HCT116 (cell line): ENCODE data around the gene CHN1. TPM values are rescaled to one million over a fixed set of nuclear protein-coding genes. Genes with fewer than 3 reads are reported as not detected.

ENCODE experiments used
- ATAC-seq: fragments of 200-7000 bp; cut with Tn5 transposase; 2 replicates; pipeline ENCODE4 v1.9.1; 2020; ENCODE audit warnings: mild to moderate bottlenecking, moderate library complexity
- BruUV-seq: library from RNA; stranded (reverse); fragments of 400-500 nt; replicated peaks from 2 replicates; lab custom pipeline; 2021; lab: Mats Ljungman, UMichigan
- CTCF ChIA-PET: fragments of 300-600 bp; sonication (Branson Sonifier 250); formaldehyde crosslinking; loops from one replicate; lab custom pipeline; 2021; ENCODE audit warnings: antibody characterized with exemption; lab: Charles Lee
- POLR2A ChIA-PET: fragments of 300-600, 350-600 bp; sonication (Branson Sonifier 250); formaldehyde crosslinking; loops from one replicate; lab custom pipeline; 2021; ENCODE audit warnings: antibody characterized with exemption; lab: Charles Lee
- RAD21 ChIA-PET, 2 experiments: fragments of 300-600 bp; sonication (Branson Sonifier 250); formaldehyde crosslinking; loops; one replicate each; lab custom pipeline; 2023; ENCODE audit warnings: low total read pairs in 2 of 2; ENCODE audit not compliant: uncharacterized antibody in 2 of 2, unreplicated experiment in 2 of 2, low non-redundant PET in 1 of 2; lab: Charles Lee
- DNase-seq: peaks from one replicate; pipeline ENCODE4 v3.0.0-alpha.2; 2010; ENCODE audit warnings: low read depth, low spot score
- H2AFZ ChIP-seq: fragments of 200-600 bp; shearing (Covaris generic), sonication (generic); 2 replicates; pipeline ENCODE4 v1.6.1; 2017; ENCODE audit warnings: low read depth, mixed run types, mixed read lengths, antibody characterized with exemption, low read length; ENCODE audit not compliant: poor library complexity, severe bottlenecking
- H3K27ac ChIP-seq: 2 replicates; pipeline ENCODE4 v1.5.1; 2012; ENCODE audit warnings: low read depth, low read length
- H3K27me3 ChIP-seq: fragments of 200-600 bp; sonication (generic); 2 replicates; pipeline ENCODE4 v1.6.1; 2016; ENCODE audit warnings: mixed run types, low read length, mixed read lengths; ENCODE audit not compliant: insufficient read depth
- H3K36me3 ChIP-seq, 2 experiments: fragments of 200-500 bp in 1 of 2; fragments of 200-600 bp in 1 of 2; sonication (Bioruptor generic) in 1 of 2; sonication (generic) in 1 of 2; 2 replicates each; pipeline versions ENCODE4 v1.5.1 to v1.6.1; 2014 to 2016; ENCODE audit warnings: low read length in 2 of 2, inconsistent platforms in 1 of 2, mixed read lengths in 1 of 2, mixed run types in 1 of 2; ENCODE audit not compliant: insufficient read depth in 2 of 2, control insufficient read depth in 1 of 2
- H3K4me1 ChIP-seq, 2 experiments: fragments of 200-600 bp in 1 of 2; sonication (generic) in 1 of 2; 2 replicates each; pipeline versions ENCODE4 v1.5.1 to v1.6.1; 2012 to 2017; ENCODE audit warnings: low read length in 2 of 2, inconsistent platforms in 1 of 2, mild to moderate bottlenecking in 1 of 2, mixed read lengths in 1 of 2, mixed run types in 1 of 2, moderate library complexity in 1 of 2; ENCODE audit not compliant: insufficient read depth in 2 of 2, control insufficient read depth in 1 of 2
- H3K4me2 ChIP-seq: fragments of 200-600 bp; sonication (generic); 2 replicates; pipeline ENCODE4 v1.6.1; 2017; ENCODE audit warnings: mixed run types, low read length, mixed read lengths
- H3K4me3 ChIP-seq, 2 experiments: fragments of 200-600 bp in 1 of 2; sonication (generic) in 1 of 2; replicated peaks in 1 of 2; 2 replicates each; pipeline ENCODE4 v1.5.1; 2011 to 2016; ENCODE audit warnings: low read length in 2 of 2, control low read depth in 1 of 2, low read depth in 1 of 2, mild to moderate bottlenecking in 1 of 2, mixed read lengths in 1 of 2, mixed run types in 1 of 2
- H3K79me2 ChIP-seq: fragments of 200-600 bp; sonication (generic); 2 replicates; pipeline ENCODE4 v1.6.1; 2017; ENCODE audit warnings: mild to moderate bottlenecking, mixed run types, low read length, moderate library complexity, mixed read lengths; ENCODE audit not compliant: insufficient read depth
- H3K9ac ChIP-seq: fragments of 200-600 bp; sonication (generic); 2 replicates; pipeline ENCODE4 v1.6.1; 2016; ENCODE audit warnings: low read length, mixed read lengths
- H3K9me2 ChIP-seq: fragments of 200-600 bp; sonication (generic), shearing (Covaris generic); 2 replicates; pipeline ENCODE4 v1.6.1; 2017; ENCODE audit warnings: mixed run types, mild to moderate bottlenecking, moderate library complexity; ENCODE audit not compliant: insufficient read depth
- H3K9me3 ChIP-seq, 2 experiments: fragments of 200-500 bp in 1 of 2; fragments of 200-600 bp in 1 of 2; sonication (Bioruptor generic) in 1 of 2; sonication (generic) in 1 of 2; 2 replicates each; pipeline ENCODE4 v1.6.1; 2014 to 2017; ENCODE audit warnings: low read length in 2 of 2, mixed read lengths in 2 of 2, inconsistent platforms in 1 of 2, low read depth in 1 of 2, mild to moderate bottlenecking in 1 of 2, mixed run types in 1 of 2, moderate library complexity in 1 of 2; ENCODE audit not compliant: control insufficient read depth in 1 of 2, insufficient read depth in 1 of 2
- H4K20me1 ChIP-seq: fragments of 200-600 bp; sonication (generic), shearing (Covaris generic); 2 replicates; pipeline ENCODE4 v1.6.1; 2017; ENCODE audit warnings: mixed run types, mild to moderate bottlenecking, moderate library complexity; ENCODE audit not compliant: insufficient read depth
- ATF3 ChIP-seq: IDR thresholded peaks from 2 replicates; pipeline ENCODE4 v1.6.1; 2012
- EGR1 ChIP-seq: IDR thresholded peaks from 2 replicates; pipeline ENCODE4 v1.6.1; 2012; ENCODE audit warnings: low read depth
- ELF1 ChIP-seq: IDR thresholded peaks from 2 replicates; pipeline ENCODE4 v1.6.1; 2012; ENCODE audit warnings: low read depth, borderline replicate concordance
- EZH2phosphoT487 ChIP-seq: fragments of 200-600 bp; IDR thresholded peaks from 2 replicates; pipeline ENCODE4 v1.6.1; 2018; ENCODE audit warnings: antibody characterized with exemption, borderline replicate concordance
- FOSL1 ChIP-seq: IDR thresholded peaks from 2 replicates; pipeline ENCODE4 v1.6.1; 2012; ENCODE audit warnings: low read depth
- MAX ChIP-seq: IDR thresholded peaks from 2 replicates; pipeline ENCODE4 v1.6.1; 2012
- POLR2AphosphoS5 ChIP-seq: IDR thresholded peaks from 2 replicates; pipeline ENCODE4 v1.6.1; 2011; ENCODE audit warnings: mild to moderate bottlenecking, low read depth, low read length, moderate library complexity
- RAD21 ChIP-seq: IDR thresholded peaks from 2 replicates; pipeline ENCODE4 v1.6.1; 2012; ENCODE audit warnings: low read depth, mild to moderate bottlenecking
- REST ChIP-seq: IDR thresholded peaks from 2 replicates; pipeline ENCODE4 v1.6.1; 2012; ENCODE audit warnings: low read depth
- SIN3A ChIP-seq: IDR thresholded peaks from 2 replicates; pipeline ENCODE4 v1.6.1; 2012; ENCODE audit warnings: low read depth
- SP1 ChIP-seq: IDR thresholded peaks from 2 replicates; pipeline ENCODE4 v1.6.1; 2012; ENCODE audit warnings: low read depth
- TCF7L2 ChIP-seq: IDR thresholded peaks from 2 replicates; pipeline ENCODE4 v1.7.0; 2011; ENCODE audit warnings: borderline replicate concordance, inconsistent platforms; ENCODE audit not compliant: insufficient read depth, insufficient read length; ENCODE audit errors: extremely low read depth
- YY1 ChIP-seq: IDR thresholded peaks from 2 replicates; pipeline ENCODE4 v1.6.1; 2011; ENCODE audit warnings: low read length, low read depth, moderate library complexity, mild to moderate bottlenecking; ENCODE audit not compliant: insufficient replicate concordance; ENCODE audit errors: extremely low read depth
- ZFX ChIP-seq: fragments of 450-650 bp; IDR thresholded peaks from 2 replicates; pipeline ENCODE4 v1.6.1; 2017
- ZNF274 ChIP-seq: fragments of 200-500 bp; sonication (Bioruptor generic); IDR thresholded peaks from 2 replicates; pipeline ENCODE4 v1.6.1; 2014; ENCODE audit warnings: mild to moderate bottlenecking, low read depth, low read length, inconsistent platforms
- intact Hi-C: fragments of 100-400 bp; cut with micrococcal nuclease; formaldehyde crosslinking; loops from 2 replicates; pipeline ENCODE4 v1.10.0; 2022
- total RNA-seq: library from RNA; stranded (reverse); gene quantifications from one replicate; pipeline ENCODE4 v1.2.1, GENCODE V29; 2021; ENCODE audit not compliant: unreplicated experiment

CHN1 gene
- total RNA-seq, 1 experiment from 2014 or later: 3.6 TPM

GRCh38 chr2:175017618-175018414 is 12.6 kb upstream of the CHN1 start:
- no peaks in the 10 kb centered on the region for H3K27me3 ChIP-seq
- POLR2A ChIA-PET: no interaction called here

More at GRCh38 chr2:175017618-175018414, 12.6 kb upstream of the CHN1 start:
- no TSS peak for BruUV-seq
- no peak for ATAC-seq
- Histone ChIP-seq H3K79me2 (no peaks in the 10 kb centered on the region), H3K27ac (no peak overlapping the region), H3K9me2 (no peaks in the 10 kb centered on the region), H3K9ac (no peak overlapping the region), H3K9me3 (no peaks in the 10 kb centered on the region), H2AFZ (no peak overlapping the region), H3K4me3 (no peak overlapping the region), H3K36me3 (no peaks in the 10 kb centered on the region), H3K4me2 (no peak overlapping the region), H4K20me1 (no peaks in the 10 kb centered on the region), H3K4me1 (no peaks in the 10 kb centered on the region)
- no peak for DNase-seq
- TF ChIP-seq ZFX: no peak
- TF ChIP-seq EGR1: no peak
- TF ChIP-seq FOSL1: no peak
- no peak for TF ChIP-seq TCF7L2
- TF ChIP-seq RAD21: no peak
- no peak for TF ChIP-seq EZH2phosphoT487
- TF ChIP-seq ZNF274: no peak
- no peak for TF ChIP-seq POLR2AphosphoS5
- no peak for TF ChIP-seq REST
- no peak for TF ChIP-seq SP1
- TF ChIP-seq MAX: no peak
- TF ChIP-seq SIN3A: no peak
- no peak for TF ChIP-seq ELF1
- no peak for TF ChIP-seq ATF3
- TF ChIP-seq YY1: no peak
- CTCF ChIA-PET: no interaction called here
- RAD21 ChIA-PET: no interaction called here
- intact Hi-C loops: no loop called here
